NCI-H526 treated with DMSO at 0.1 percent for 48 hours (cell line): ENCODE data around the gene SORBS1.

Source experiments
- DNase-seq: peaks from one replicate; lab custom pipeline; 2025; lab: John Stamatoyannopoulos, UW

SORBS1 gene

DNA sequence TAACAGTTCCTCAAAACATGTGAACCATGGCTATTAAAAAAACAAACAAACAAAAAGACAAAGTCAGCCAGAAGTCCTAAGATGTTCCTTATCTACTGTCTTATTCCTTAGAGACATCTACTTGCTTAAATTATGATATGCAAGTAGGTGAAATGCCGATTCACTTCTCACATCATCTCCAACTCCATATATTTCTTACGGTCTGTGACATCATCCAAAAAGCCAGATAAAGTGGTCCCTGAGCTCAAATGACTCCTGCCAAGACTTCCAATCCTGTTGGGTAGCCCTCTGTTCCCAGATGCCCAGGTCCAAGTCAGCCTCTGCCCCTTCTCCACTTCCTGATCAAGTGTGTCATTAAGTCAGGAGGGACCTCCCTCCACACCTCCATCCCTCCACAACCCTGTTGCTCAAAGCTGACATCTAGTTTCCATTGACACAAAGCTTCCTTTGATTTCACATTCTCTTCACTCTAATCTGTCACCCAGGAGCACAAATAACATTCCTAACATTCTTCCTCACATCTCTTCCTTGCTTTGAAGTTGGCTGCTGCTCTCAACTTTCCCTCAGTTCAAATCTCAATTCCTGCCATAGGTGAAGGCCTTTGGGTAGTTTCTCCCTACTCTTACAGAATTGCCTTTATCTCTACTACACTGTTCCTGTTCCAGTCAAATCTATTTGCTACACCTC is 214.3 kb downstream of the SORBS1 start:
- no peak for DNase-seq

- no peak for DNase-seq
Observed at GRCh38 chr10:95343573-95343972, 217.6 kb downstream of the SORBS1 start.

DNA sequence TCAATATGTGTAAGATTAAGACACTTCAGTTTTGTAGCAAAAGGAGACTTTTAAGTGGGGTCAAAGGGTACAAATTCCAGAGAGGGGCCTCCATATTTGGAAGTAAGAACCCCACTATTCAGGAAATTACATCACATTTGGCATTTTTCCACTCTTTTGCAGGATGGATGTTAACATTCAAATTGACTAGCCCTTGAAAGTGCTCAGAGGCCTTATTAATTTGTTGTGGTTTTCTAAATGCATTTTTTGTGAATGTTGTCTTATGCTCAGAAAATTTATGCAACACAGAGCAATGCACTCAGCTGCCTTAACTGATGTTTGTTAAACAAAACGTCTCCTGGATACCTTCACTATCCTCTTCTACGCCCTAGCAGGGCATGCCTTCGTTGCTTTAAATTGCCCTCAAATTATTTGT is 219.4 kb downstream of the SORBS1 start:
- no peak for DNase-seq

GRCh38 chr10:95339863-95340262 is 221.3 kb downstream of the SORBS1 start:
- DNase-seq, result no peak

DNA sequence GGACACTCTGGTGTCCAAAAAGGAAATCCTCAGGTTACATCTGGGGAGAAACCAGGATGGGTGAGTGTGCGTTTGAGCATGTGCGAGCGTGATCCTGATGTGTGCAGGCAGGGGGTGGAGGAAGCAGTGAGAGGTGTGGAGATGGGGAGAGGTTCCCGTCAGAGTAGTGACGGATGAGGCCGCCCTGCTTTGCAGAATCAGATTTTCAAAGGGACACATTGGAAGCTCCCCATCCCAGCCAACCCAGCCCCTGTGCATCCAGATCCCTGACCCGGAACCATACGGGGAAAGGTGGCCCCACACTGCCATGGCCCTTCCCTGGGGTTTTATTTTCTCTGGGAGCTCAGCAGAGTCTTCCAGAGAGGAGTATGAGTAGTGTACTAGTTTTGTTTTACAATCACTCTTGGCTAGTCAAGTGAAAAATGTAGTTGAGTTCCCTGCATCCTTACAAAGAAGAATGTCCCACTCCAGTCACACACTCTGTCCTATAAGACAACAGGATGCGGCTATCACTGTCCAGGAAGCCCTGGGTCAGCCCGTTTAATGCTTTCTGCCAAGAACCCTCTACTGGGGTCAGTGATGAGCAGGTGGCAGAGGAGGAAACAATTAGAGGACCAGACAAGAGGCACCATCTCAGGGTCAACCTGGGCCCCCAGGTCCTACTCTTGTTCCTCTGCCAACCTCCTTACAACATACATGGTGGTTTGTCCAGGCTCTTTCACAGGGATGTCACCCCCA is 223.6 kb downstream of the SORBS1 start:
- no peak for DNase-seq

- no peak for DNase-seq
Observed at GRCh38 chr10:95336702-95337101, 224.5 kb downstream of the SORBS1 start.

DNA sequence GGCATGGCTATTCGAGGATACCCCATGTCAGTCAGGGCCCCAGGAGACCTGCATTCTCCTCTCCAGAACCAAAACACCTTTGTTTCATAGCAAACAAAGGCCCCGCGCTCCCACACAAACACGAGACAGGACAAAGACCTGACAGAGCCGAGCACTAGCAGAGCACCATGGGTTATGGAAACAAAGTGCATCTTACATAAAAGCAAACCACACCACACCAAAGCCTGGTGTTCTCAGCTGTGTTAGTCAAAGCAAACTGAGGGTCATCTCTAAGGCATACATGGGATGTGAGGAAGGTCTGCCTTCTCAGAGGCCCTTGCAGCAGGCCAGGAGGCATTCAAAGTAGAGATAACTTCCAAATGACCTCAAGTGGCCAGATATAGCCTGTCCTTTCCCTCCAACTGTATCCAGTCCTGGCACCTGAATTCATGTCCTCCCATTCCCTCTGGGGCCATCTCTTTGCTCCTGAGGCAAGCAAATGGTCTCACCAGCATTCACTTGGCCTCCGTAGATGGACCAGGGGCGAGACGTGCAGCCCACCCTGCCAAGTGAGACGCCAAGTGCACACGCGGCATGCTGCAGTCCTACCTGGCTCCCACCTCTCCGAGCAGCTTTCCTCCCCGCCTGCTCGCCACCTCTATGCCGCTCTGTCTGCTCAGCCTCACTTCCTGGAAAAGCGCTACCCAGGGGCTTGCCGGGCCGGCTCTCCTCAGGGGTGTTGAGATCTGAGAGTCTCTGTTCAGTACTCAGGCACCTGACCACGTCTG is 225.1 kb downstream of the SORBS1 start:
- DNase-seq, result no peak

DNA sequence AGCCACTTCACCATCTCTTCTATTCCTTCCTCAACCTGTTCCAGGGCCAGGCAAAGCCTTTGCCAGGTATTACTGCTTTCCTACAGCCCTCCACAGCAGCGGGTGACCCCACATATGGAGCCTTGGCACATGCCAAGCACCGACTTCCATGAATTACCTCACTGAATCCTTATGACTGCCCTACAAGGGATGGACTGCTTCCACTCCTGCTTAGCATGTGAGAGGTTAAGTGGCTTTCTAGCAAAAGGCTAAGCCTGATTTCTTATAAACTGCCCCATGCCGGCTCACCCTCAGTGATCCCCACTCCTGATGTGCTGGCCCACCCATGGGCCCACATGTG is 226.4 kb downstream of the SORBS1 start:
- no peak for DNase-seq

- DNase-seq, result no peak
Observed at GRCh38 chr10:95333997-95334804, 227.0 kb downstream of the SORBS1 start.

GRCh38 chr10:95332666-95333249 is 228.4 kb downstream of the SORBS1 start:
- DNase-seq, result no peak

- no peak for DNase-seq
Observed at GRCh38 chr10:95331596-95332130, 229.5 kb downstream of the SORBS1 start.

- no peak for DNase-seq
Observed at GRCh38 chr10:95330966-95331453, 230.2 kb downstream of the SORBS1 start.

- no peak for DNase-seq
Observed at GRCh38 chr10:95329296-95329695, 231.9 kb downstream of the SORBS1 start.

GRCh38 chr10:95328013-95328412 is 233.2 kb downstream of the SORBS1 start:
- no peak for DNase-seq

DNA sequence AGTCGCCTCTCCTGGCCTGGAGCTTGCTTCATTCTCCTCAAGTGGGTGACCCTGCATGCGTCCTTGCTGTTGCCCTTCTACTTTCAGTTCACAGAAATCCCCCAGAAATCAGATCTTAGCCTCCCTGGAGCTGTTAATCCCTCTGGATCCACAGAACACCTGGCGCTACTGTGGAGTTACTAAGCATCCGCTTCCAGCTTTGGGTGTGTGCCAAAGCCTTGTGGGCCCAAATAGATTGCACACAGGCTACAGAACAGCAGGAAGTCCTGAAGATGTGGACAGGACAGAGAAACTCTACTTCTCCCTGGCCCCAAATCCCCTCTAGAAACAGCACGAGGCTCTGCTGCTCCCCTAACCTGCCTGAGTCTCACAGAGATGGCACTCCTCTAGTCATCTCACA is 233.8 kb downstream of the SORBS1 start:
- no peak for DNase-seq

DNA sequence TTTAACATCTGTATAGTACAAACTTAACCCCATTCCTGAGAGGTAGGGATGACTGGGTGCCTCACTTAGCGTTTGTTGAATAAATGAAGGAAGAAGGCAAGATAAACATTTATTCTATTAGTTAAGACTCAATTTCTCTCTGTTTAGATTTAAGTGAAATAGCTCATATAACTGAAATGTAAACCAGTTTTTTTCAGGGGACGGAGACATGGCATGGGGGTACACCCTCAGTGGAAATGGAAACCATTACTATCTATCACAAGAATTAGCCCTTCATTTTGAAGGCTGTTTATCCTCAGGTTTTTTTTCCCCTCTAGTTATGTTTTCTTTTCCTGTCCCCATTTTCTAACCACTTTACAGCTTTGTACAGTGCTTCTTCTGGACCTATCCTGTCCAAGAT is 234.8 kb downstream of the SORBS1 start:
- no peak for DNase-seq

DNA sequence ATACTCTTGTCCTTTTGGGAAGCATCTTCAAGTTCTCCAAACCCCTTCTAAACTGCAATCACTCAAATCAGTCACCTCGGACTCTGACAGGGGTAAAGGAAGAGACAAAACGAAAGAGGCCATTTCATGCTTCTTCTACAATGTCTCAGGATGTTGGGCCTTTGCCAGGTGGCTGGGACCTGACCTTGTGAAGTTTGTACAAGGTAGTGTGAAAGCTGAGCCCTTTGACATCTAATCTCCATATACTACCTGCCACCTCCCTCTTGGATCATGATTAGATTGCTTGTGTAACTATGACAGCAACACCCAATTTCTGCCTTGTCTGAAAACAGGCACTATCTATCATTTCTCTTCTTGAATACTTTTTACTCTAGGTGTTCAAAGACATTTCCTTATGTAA is 235.3 kb downstream of the SORBS1 start:
- DNase-seq, result no peak

- DNase-seq, result no peak
Observed at GRCh38 chr10:95324436-95325268, 236.5 kb downstream of the SORBS1 start.

DNA sequence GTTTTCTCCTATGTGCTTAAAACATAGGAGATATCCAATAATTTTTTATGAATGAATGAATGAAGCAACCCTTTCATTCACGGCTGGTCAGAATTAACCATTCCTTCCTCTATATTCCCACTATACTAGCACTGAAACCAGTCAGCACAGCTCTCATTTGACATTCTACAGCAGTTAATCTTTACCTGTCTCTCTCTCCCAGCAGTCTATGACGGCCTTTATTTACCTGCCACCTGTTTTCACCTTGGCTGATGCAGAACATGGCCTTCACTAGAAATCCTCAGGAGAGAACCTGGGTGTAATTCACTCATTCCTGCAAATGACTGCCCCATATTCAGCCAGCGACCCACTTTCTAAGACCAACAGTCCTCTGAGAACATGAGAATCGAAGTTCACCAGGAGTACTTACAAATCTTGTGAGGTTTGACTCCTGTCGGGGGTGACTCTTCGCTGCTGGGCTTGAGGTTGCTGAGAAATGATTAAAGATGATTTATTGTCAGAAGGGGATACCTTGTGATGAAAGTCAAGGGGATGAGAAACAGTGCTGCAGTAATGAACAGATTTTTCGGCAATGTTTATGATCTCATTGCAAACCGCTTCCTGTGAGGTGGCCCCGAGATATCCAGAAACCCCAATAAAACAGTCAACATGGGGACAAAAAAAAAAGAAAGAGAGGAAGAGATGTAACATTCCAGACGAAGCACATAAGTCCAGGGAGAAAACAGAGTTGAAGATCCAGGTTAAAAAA is 239.4 kb downstream of the SORBS1 start:
- DNase-seq, result no peak

GRCh38 chr10:95319239-95319638 is 241.9 kb downstream of the SORBS1 start:
- no peak for DNase-seq
